ENCODE results near the gene TEAD2.
A peak's percentile ranks its signal among the peaks of the same experiment; 100 is the strongest.
"Not testable (repeated sequence)": the region's sequence is repeated elsewhere in the genome, so short reads cannot be mapped to it uniquely, and the experiment has no call there.

Gene TEAD2

DNA sequence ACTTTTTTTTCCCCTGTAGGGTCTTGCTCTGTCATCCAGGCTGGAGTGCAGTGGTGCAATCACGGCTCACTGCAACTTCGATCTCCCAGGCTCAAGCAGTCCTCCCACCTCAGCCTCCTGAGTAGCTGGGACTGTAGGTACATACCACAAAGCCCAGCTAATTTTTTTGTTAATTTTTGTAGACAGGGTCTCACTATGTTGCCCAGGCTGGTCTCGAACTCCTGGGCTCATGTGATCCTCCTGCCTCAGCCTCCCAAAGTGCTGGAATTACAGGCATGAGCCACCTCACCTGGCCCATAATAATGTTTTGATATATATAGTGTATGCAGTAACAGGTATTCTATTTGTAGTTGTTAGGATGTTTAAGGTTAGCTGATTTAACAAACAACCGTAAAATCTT is 31.0 kb downstream of the TEAD2 start:
- not testable (repeated sequence) for DNase-seq

DNA sequence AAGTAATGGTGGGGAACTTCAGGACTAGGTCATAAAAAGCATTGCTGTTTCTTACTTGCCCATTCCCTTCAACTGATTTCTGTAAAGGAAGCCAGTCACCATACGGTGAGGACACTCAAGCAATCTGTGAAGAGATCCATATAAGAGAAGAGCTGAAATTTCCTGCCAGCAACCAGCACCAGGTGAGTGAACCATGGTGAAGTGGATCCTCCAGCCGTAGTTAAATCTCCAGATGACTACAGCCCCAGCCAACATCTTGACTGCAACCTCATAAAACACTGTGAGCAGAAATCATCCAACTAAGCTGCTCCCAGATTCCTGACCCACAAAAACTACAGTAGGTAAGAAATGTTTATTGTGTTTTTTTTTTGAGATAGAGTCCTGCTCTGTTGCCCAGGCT is 33.5 kb downstream of the TEAD2 start:
- no peak for DNase-seq

DNA sequence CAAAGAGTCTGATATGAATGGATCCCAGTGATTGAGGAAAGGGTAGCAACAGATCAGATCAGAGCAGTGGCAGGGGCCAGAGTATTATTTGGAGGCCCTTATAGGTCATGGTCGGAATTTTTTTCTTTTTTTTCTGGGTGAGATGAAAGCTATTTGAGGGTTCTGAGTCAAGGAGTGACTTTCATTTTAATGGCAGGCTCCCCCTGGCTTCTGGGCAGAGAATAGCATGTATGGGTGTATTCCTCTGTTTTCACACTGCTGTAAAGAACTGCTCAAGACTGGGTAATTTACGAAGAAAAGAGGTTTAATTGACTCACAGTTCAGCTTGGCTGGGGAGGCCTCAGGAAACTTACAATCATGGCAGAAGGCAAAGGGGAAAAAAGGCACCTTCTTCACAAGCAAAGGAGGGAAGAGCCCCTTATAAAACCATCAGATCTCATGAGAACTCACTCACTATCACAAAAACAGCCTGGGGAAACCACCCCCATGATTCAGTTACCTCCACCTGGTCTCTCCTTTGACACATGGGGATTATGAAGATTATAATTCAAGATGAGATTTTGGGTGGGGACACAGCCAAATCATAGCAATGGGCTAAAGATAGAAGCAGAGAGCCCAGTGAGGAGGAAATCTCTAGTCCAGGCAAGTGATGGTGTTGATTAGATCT is 34.2 kb downstream of the TEAD2 start:
- DNase-seq: peak; percentile 29

DNA sequence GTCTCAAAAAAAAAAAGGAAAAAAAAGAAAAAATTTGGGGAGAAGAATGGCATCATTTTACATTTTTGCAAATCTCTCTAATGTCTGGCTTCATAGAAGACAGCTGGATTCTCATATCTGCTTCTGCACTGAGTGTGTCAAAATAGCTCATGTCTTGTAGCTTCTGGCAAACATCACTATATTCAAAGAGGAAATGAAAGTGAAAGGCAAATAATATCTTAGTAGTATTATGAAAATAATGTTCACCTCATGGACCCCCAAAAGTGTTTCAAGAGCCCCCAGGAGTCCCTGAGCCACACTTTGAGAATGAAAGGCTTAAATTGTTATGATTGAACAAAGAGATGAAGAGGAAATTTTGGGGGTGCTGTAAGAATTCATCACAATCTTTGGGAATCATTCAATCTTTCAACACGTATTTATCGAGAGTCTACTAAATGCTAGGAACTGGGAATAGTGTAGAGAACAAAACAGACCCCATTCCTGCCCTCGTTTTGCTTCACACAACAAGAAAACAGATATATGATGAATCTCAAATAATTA is 36.0 kb downstream of the TEAD2 start:
- DNase-seq: no peak

DNA sequence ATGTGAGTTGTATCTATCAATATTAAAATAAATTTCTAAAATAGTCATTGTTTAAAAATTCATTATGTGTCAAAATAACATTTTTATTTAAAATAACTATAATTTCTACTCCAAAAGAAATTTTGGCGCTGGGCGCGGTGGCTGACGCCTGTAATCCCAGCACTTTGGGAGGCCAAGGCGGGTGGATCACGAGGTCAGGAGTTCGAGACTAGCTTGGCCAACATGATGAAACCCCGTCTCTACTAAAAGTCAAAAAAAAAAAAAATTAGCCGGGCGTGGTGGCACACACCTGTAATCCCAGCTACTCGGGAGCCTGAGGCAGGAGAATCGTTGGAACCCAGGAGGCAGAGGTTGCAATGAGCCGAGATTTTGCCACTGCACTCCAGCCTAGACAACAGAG is 36.5 kb downstream of the TEAD2 start:
- DNase-seq: not testable (repeated sequence)

DNA sequence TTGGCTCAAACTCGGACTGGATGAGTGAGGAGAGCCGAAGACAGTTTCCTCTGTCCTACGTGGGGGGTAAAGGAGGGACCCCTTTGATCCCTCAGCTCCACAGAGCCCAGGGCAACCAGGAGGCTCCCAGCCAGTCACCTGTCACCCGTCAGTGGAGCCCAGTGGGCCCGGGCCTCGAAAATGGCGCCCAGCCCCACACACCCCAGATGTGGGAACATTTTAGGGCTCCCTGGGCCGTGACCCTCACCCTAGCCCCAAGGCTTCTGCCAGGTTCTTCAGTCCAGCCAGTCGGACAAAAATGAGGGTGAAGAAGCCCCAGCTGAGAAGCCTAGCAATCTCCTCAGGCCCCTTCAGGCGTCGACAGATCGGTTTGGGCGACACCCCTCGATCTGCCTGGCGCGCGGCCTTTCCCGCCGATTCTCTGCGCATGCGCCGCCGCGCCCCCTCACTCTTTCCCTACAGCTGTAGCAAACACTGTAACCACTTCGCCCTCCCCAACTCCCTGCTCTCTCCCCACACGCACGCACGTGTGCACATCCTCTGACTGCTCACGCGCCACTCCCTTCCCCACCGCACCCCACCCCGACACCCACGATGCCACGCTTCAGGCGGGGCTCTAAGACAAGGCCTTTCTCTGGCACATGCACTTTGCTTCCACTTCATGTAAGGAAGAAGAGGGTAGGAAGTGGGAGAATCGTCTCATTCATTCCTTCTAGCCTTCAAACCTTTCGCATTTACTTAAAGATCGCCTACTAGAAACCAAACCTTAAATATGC is 37.2 kb downstream of the TEAD2 start, which contains the start of gene SLC6A16:
SLC6A16 (minus strand) TSS at position 391 of the 776 bp plus-strand sequence. CDS start 13,844 bp downstream, outside the sequence.
- no peak for DNase-seq

DNA sequence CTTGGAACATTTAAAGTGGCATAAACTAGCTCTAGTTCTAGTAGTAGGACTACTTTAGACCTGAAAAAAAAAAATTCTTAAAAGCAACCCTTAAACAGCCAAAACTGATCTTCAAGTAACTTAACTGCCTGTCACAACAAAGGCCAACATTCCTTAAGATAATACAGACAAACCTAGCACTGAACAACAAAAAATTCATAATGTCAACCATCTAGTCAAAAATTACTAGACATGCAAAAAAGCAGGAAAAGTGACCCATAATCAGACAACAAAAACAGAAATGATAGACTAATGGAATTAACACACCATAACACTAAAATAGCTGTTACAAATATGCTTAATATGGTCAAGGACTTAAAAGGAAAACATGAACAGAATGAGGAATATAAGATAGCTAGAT is 43.9 kb downstream of the TEAD2 start:
- DNase-seq: no peak

DNA sequence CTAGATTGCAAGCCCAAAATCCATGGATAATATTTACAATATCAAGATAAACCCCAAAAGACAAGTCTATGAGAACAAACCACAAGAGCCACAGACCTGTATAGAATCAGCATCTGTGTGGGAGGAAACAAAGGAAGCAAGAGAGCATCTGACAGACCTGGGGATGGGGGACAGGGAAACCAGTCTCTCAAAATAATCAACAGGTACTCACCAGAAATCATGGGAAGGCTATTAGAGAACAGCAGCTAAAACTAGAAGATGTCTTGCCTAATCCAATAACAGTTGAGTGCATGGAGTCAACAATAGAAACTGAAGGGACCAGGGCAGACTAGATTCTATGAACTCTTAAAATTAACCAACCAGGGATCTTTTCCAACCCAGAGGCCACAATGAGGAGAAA is 45.9 kb downstream of the TEAD2 start:
- DNase-seq: no peak

DNA sequence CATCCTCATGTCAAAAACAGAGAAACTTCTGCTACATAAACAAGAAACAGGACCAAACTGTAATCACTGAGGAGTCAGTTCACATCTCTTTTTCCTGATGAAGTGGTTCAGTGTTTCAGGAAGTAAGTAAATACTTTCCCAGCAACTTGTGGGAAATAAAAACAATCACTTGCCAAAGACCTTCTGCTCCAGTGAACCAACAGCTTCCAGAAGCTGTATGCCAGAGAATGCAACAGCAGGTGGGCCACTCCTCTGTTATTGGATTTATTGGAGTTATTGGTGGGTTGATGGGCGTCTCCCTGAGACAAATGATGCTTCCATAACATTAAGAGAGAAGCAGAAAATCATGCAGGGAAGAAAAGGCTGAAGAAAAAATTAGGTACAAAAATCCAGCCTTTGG is 47.1 kb downstream of the TEAD2 start:
- DNase-seq: no peak

DNA sequence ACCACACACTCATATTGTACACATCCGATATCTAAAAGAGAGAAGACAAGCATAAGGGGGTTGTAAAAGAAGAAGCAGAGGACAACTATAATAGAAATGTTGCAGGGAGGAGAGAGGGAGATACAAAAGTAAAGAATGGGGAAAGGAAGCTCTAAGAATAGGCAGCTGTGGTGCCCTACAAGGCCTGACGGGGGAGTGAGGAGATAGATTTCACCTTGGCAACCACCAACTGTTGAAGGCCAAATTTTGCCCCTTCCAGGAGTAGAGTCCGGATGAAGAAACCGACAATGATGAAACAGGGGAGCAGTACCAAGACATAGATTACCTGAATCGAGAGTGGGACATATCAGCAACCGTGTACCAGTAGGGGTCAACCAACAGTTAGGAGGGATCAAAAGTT is 53.1 kb downstream of the TEAD2 start:
- no peak for DNase-seq

DNA sequence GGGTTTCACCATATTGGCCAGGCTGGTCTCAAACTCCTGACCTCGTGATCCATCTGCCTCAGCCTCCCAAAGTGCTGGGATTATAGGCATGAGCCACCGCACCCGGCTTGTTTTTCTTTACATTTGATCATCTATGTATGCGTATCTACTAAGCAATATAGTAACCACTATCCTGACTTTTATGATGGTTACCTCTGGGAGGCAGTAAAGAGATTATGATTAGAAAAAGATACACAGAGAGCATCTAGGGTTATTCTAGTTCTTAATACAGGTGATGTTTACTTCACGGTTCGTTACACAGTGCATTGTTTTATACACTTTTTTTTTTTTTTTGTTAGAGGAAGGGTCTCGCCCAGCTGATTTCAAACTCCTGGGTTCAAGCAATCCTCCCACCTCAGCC is 55.5 kb downstream of the TEAD2 start:
- DNase-seq: not testable (repeated sequence)

DNA sequence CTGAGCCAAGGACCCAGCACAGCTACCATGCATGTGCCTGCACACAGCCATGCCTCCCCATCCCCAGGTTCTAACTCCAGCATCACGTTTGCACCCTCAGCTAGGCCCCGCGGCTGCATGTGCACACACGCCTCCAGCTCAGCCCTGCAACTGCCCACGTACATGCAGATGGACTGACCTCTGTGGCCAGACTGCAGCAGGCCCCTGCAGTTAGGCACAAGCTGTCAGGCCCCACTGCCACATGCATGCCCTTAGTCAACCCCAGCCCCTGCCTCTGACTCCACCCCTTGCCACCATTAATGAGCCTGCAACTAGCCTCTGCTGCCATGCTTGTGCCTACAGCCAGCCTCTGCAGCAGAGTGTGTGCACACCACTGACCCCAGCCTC is 60.4 kb downstream of the TEAD2 start:
- DNase-seq: no peak

DNA sequence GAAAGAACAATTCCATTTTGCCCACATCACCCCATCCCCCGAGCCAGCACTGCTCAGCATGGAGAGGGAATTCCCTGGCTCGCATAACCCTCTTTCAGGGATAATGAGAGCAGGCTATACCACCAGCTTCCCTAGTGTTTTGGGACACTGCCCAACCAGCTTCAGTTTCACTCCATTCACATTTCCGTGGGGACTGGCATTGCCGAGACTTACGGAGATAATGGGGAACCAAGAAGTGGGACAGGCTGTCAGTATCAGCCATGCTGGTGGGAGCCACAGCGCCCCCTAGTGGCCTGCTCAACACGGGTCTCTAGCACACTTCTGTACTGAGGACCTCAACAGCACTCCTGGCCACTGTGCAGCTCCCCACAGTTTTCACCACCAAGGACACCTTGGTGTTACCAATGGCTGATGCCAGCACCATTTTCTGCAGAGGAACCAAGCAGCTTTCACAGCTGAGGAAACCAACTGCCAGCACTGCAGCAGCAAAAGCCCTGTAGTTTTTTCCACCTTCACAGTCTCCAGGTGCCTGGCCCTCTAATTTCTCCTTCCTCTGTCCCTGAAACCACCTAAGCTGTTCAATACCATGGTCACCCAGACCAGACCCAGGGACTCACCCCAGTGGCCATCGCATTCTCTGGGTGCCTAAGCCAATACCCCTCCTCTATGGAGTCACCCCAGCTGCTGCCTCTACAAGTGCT is 60.9 kb downstream of the TEAD2 start:
- DNase-seq: peak; percentile 55

DNA sequence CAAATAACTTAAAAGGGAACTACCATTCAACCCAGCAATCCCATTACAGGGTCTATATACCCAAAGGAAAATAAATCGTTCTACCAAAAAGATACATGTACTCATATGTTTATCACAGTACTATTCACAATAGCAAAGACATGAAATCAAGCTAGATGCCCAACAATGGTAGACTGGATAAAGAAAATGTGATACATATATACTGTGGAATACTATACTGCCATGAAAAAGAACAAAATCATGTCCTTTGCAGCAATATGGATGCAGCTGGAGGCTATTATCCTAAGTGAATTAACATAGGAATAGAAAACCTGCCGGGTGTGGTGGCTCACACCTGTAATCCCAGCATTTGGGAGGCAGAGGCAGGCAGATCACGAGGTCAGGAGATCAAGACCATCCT is 63.6 kb downstream of the TEAD2 start:
- not testable (repeated sequence) for DNase-seq

DNA sequence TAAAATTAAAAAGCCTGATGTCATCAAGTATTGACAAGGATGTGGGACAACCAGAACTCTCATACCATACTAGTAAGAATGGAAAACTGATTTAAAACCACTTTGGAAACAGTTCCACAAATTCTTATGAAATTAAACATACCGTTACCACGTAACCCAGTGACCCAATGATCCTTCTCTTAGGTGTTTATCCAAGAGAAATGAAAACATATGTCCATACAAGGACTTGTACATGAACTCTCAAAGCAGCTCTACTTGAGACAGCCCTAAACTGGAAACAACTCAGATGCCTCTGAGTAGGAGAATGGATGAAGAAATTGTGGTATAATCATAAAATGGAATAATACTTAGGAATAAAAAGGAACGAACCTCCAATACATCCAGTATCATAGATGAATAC is 64.8 kb downstream of the TEAD2 start:
- DNase-seq: peak; percentile 49

DNA sequence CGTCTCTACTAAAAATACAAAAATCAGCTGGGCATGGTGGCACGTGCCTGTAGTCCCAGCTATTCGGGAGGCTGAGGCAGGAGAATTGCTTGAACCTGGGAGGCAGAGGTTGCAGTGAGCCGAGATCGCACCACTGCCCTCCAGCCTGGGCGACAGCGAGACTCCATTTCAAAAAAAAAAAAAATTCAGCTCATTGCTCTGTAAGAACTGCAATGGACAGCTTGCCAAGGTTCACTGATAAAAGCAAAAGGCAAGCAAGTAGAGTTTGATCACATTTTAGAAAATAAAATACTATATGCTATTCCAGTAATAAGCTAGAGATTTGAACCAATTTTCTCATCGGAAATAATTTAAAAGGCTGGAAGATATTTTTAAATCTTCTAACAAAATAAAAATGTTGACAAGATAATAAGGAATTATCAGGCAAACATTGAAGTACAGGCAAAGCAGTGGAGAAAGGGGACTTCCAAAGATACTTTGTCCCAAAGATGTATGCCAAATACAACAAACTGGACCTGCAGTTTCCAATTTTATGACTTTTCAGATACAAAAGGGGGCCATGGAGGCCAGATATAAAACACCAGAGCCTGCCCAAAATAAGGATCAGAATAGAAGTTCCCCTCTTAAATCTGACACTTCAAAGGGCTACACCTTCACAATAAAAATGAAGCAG is 66.9 kb downstream of the TEAD2 start:
- no peak for DNase-seq

DNA sequence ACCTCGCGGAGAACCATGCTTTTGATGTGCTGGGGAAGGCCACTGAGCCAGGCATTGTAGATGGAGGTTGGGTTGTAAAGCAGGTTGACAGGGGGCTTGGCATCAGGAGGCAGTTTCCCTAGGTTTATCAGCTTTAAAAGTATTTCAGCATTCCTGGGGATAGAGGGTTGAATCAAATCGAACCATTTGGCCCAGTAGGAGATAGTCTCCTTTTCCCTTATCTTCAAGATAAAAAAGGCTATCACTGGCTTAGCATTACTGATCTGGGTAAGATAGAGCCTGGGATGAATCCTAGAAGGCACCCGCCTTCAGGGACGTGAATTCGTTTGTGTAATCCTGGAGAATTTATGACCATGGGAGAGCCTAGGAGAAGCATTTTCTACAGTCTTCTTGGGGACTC is 67.8 kb downstream of the TEAD2 start:
- DNase-seq: no peak

All from fibroblast of skin of scalp (primary cell).